ENCODE data around the gene MYO1D. TPM values are rescaled to one million over a fixed set of nuclear protein-coding genes. Genes with fewer than 3 reads are reported as not detected.
"Not testable (repeated sequence)": the region's sequence is repeated elsewhere in the genome, so short reads cannot be mapped to it uniquely, and the experiment has no call there.

The MYO1D gene
- total RNA-seq, 2 experiments from 2014 or later, result 2.2 to 2.3 TPM

GRCh38 chr17:32912218-32912897 lies 35.4 kb upstream of the MYO1D start:
- ATAC-seq (no peak), DNase-seq (no peak)
- Mint-ChIP-seq H3K27ac (no peak overlapping the region), H3K9me3 (ENCODE audit: insufficient read depth) (no peaks in the 10 kb centered on the region), H3K4me3 (no peak overlapping the region), H3K27me3 (ENCODE audit: low read depth) (peaks cover 25% of the 10 kb centered on the region), H3K4me1 (ENCODE audit: low read depth) (peaks cover 32% of the 10 kb centered on the region), H3K36me3 (ENCODE audit: low read depth) (no peaks in the 10 kb centered on the region)
- CTCF ChIA-PET, result interaction anchor here (1.1 to 2.4 kb wide), 5 partner anchors 8 to 469 kb away, joined by 3 to 13 read pairs (median 5); partner anchors contain the start of gene MYO1D
- POLR2A ChIA-PET, result no interaction called here

GRCh38 chr17:32910769-32911168 lies 33.8 kb upstream of the MYO1D start:
- no peak for DNase-seq
- Mint-ChIP-seq H3K27me3 (ENCODE audit: low read depth) (peaks cover 33% of the 10 kb centered on the region), H3K36me3 (ENCODE audit: low read depth) (no peaks in the 10 kb centered on the region), H3K4me3 (no peak overlapping the region), H3K27ac (no peak overlapping the region), H3K9me3 (ENCODE audit: insufficient read depth) (no peaks in the 10 kb centered on the region), H3K4me1 (ENCODE audit: low read depth) (peaks cover 19% of the 10 kb centered on the region)
- no peak for ATAC-seq
- POLR2A ChIA-PET, result no interaction called here
- CTCF ChIA-PET, result interaction anchor here (1.3 to 5.0 kb wide), 5 partner anchors 15 to 128 kb away, joined by 4 to 58 read pairs (median 13); partner anchors contain the start of gene MYO1D

- no peak overlapping the region for H3K4me3 Mint-ChIP-seq
- H3K27ac Mint-ChIP-seq, result no peak overlapping the region
- peaks cover 38% of the 10 kb centered on the region for H3K27me3 Mint-ChIP-seq (ENCODE audit: low read depth)
- no peaks in the 10 kb centered on the region for H3K36me3 Mint-ChIP-seq (ENCODE audit: low read depth)
- H3K4me1 Mint-ChIP-seq (ENCODE audit: low read depth), result peaks cover 12% of the 10 kb centered on the region
- ATAC-seq (peak; percentile 87), DNase-seq (peak; percentile 75)
- no peaks in the 10 kb centered on the region for H3K9me3 Mint-ChIP-seq (ENCODE audit: insufficient read depth)
- CTCF ChIA-PET, result interaction anchor here (0.7 to 5.0 kb wide), 12 partner anchors 10 to 127 kb away, joined by 3 to 58 read pairs (median 3); partner anchors contain the start of gene MYO1D
- POLR2A ChIA-PET, result interaction anchor here (1.2 kb wide), 1 partner anchor 33 kb away, joined by 4 read pairs; the partner anchor contains the start of gene MYO1D
These were observed 33.0 kb upstream of the MYO1D start for GRCh38 chr17:32909787-32910369.

GRCh38 chr17:32907583-32907982 lies 30.7 kb upstream of the MYO1D start:
- ATAC-seq (no peak), DNase-seq (no peak)
- no peak overlapping the region for H3K27ac Mint-ChIP-seq
- POLR2A ChIA-PET, result no interaction called here
- peaks cover 42% of the 10 kb centered on the region for H3K27me3 Mint-ChIP-seq (ENCODE audit: low read depth)
- H3K36me3 Mint-ChIP-seq (ENCODE audit: low read depth), result no peaks in the 10 kb centered on the region
- H3K4me1 Mint-ChIP-seq (ENCODE audit: low read depth), result peaks cover 20% of the 10 kb centered on the region
- CTCF ChIA-PET, result interaction anchor here (1.1 to 5.0 kb wide), 3 partner anchors 9 to 124 kb away, joined by 3 to 58 read pairs (median 5); partner anchors contain the start of gene MYO1D
- no peak overlapping the region for H3K4me3 Mint-ChIP-seq
- no peaks in the 10 kb centered on the region for H3K9me3 Mint-ChIP-seq (ENCODE audit: insufficient read depth)

GRCh38 chr17:32904891-32905290 lies 28.0 kb upstream of the MYO1D start:
- ChIA-PET POLR2A (no interaction called here), CTCF (interaction anchor here (1.0 to 3.3 kb wide), 2 partner anchors 28 to 122 kb away, joined by 6 to 23 read pairs; partner anchors contain the start of gene MYO1D)
- Mint-ChIP-seq H3K9me3 (ENCODE audit: insufficient read depth) (peaks cover 4% of the 10 kb centered on the region), H3K27ac (no peak overlapping the region), H3K4me3 (no peak overlapping the region), H3K36me3 (ENCODE audit: low read depth) (no peaks in the 10 kb centered on the region), H3K4me1 (ENCODE audit: low read depth) (peaks cover 20% of the 10 kb centered on the region), H3K27me3 (ENCODE audit: low read depth) (peaks cover 41% of the 10 kb centered on the region)
- no peak for DNase-seq
- ATAC-seq, result no peak

GRCh38 chr17:32903774-32904673 lies 27.1 kb upstream of the MYO1D start:
- peak; percentile 39 for DNase-seq
- Mint-ChIP-seq H3K9me3 (ENCODE audit: insufficient read depth) (peaks cover 4% of the 10 kb centered on the region), H3K36me3 (ENCODE audit: low read depth) (no peaks in the 10 kb centered on the region), H3K27ac (no peak overlapping the region), H3K4me1 (ENCODE audit: low read depth) (peaks cover 20% of the 10 kb centered on the region), H3K4me3 (no peak overlapping the region), H3K27me3 (ENCODE audit: low read depth) (peaks cover 32% of the 10 kb centered on the region)
- ATAC-seq, result peak; percentile 53
- POLR2A ChIA-PET, result no interaction called here
- CTCF ChIA-PET, result interaction anchor here (1.0 to 3.3 kb wide), 3 partner anchors 9 to 121 kb away, joined by 5 to 23 read pairs (median 6); partner anchors contain the start of gene MYO1D

GRCh38 chr17:32901743-32902142 lies 24.8 kb upstream of the MYO1D start:
- Mint-ChIP-seq H3K4me1 (ENCODE audit: low read depth) (peaks cover 20% of the 10 kb centered on the region), H3K27me3 (ENCODE audit: low read depth) (peaks cover 38% of the 10 kb centered on the region), H3K9me3 (ENCODE audit: insufficient read depth) (peaks cover 4% of the 10 kb centered on the region), H3K4me3 (no peak overlapping the region), H3K36me3 (ENCODE audit: low read depth) (no peaks in the 10 kb centered on the region), H3K27ac (no peak overlapping the region)
- DNase-seq, result no peak
- ChIA-PET CTCF (interaction anchor here (1.0 kb wide), 1 partner anchor 24 kb away, joined by 3 read pairs; no protein-coding TSS in a partner anchor), POLR2A (no interaction called here)
- no peak for ATAC-seq

GRCh38 chr17:32899236-32900013 lies 22.5 kb upstream of the MYO1D start:
- H3K27me3 Mint-ChIP-seq (ENCODE audit: low read depth), result peaks cover 28% of the 10 kb centered on the region
- no peak for ATAC-seq
- peaks cover 4% of the 10 kb centered on the region for H3K9me3 Mint-ChIP-seq (ENCODE audit: insufficient read depth)
- no peak overlapping the region for H3K4me3 Mint-ChIP-seq
- DNase-seq, result no peak
- POLR2A ChIA-PET, result no interaction called here
- peaks cover 14% of the 10 kb centered on the region for H3K4me1 Mint-ChIP-seq (ENCODE audit: low read depth)
- H3K36me3 Mint-ChIP-seq (ENCODE audit: low read depth), result no peaks in the 10 kb centered on the region
- H3K27ac Mint-ChIP-seq, result no peak overlapping the region
- CTCF ChIA-PET, result interaction anchor here (0.9 to 1.4 kb wide), 3 partner anchors 10 to 116 kb away, joined by 3 to 4 read pairs (median 3); partner anchors contain the start of gene MYO1D

- H3K27ac Mint-ChIP-seq, result no peak overlapping the region
- ChIA-PET POLR2A (no interaction called here), CTCF (interaction anchor here (1.0 to 1.7 kb wide), 2 partner anchors 13 to 19 kb away, joined by 3 to 7 read pairs; partner anchors contain the start of gene MYO1D)
- no peaks in the 10 kb centered on the region for H3K9me3 Mint-ChIP-seq (ENCODE audit: insufficient read depth)
- H3K36me3 Mint-ChIP-seq (ENCODE audit: low read depth), result no peaks in the 10 kb centered on the region
- H3K4me1 Mint-ChIP-seq (ENCODE audit: low read depth), result no peaks in the 10 kb centered on the region
- ATAC-seq (no peak), DNase-seq (no peak)
- H3K4me3 Mint-ChIP-seq, result no peak overlapping the region
- H3K27me3 Mint-ChIP-seq (ENCODE audit: low read depth), result peaks cover 30% of the 10 kb centered on the region
These were observed 19.8 kb upstream of the MYO1D start for GRCh38 chr17:32896647-32897258.

- DNase-seq, result no peak
- Mint-ChIP-seq H3K36me3 (ENCODE audit: low read depth) (no peaks in the 10 kb centered on the region), H3K9me3 (ENCODE audit: insufficient read depth) (no peaks in the 10 kb centered on the region), H3K4me1 (ENCODE audit: low read depth) (no peaks in the 10 kb centered on the region), H3K27ac (no peak overlapping the region), H3K4me3 (no peak overlapping the region), H3K27me3 (ENCODE audit: low read depth) (peaks cover 27% of the 10 kb centered on the region)
- no peak for ATAC-seq
- ChIA-PET POLR2A (no interaction called here), CTCF (no interaction called here)
These were observed 17.3 kb upstream of the MYO1D start for GRCh38 chr17:32894245-32894644.

- ATAC-seq; POLR2A ChIA-PET; H3K36me3 Mint-ChIP-seq (ENCODE audit: low read depth); CTCF ChIA-PET; DNase-seq; H3K9me3 Mint-ChIP-seq (ENCODE audit: insufficient read depth); H3K4me3 Mint-ChIP-seq; H3K27ac Mint-ChIP-seq; H3K4me1 Mint-ChIP-seq (ENCODE audit: low read depth); H3K27me3 Mint-ChIP-seq (ENCODE audit: low read depth): not testable (repeated sequence)
These were observed 10.5 kb upstream of the MYO1D start for GRCh38 chr17:32887410-32887809.

All from activated CD8-positive, alpha-beta T cell treated with anti-CD3 and anti-CD28 coated beads, Interleukin-2, amount 10 ng/mL, durations not matched to agents 7 days and 5 days (primary cell).